HCT116 (cell line): Measurements from ENCODE around the gene CD200R1L. TPM values are rescaled to one million over a fixed set of nuclear protein-coding genes. Genes with fewer than 3 reads are reported as not detected.

Experiments used
- ATAC-seq: fragments of 200-7000 bp; cut with Tn5 transposase; 2 replicates; pipeline ENCODE4 v1.9.1; 2020; ENCODE audit warnings: mild to moderate bottlenecking, moderate library complexity
- BruUV-seq: library from RNA; stranded (reverse); fragments of 400-500 nt; replicated peaks from 2 replicates; lab custom pipeline; 2021; lab: Mats Ljungman, UMichigan
- CTCF ChIA-PET: fragments of 300-600 bp; sonication (Branson Sonifier 250); formaldehyde crosslinking; loops from one replicate; lab custom pipeline; 2021; ENCODE audit warnings: antibody characterized with exemption; lab: Charles Lee
- POLR2A ChIA-PET: fragments of 300-600, 350-600 bp; sonication (Branson Sonifier 250); formaldehyde crosslinking; loops from one replicate; lab custom pipeline; 2021; ENCODE audit warnings: antibody characterized with exemption; lab: Charles Lee
- RAD21 ChIA-PET, 2 experiments: fragments of 300-600 bp; sonication (Branson Sonifier 250); formaldehyde crosslinking; loops; one replicate each; lab custom pipeline; 2023; ENCODE audit warnings: low total read pairs in 2 of 2; ENCODE audit not compliant: uncharacterized antibody in 2 of 2, unreplicated experiment in 2 of 2, low non-redundant PET in 1 of 2; lab: Charles Lee
- DNase-seq: peaks from one replicate; pipeline ENCODE4 v3.0.0-alpha.2; 2010; ENCODE audit warnings: low read depth, low spot score
- H2AFZ ChIP-seq: fragments of 200-600 bp; shearing (Covaris generic), sonication (generic); 2 replicates; pipeline ENCODE4 v1.6.1; 2017; ENCODE audit warnings: low read depth, mixed run types, mixed read lengths, antibody characterized with exemption, low read length; ENCODE audit not compliant: poor library complexity, severe bottlenecking
- H3K27ac ChIP-seq: 2 replicates; pipeline ENCODE4 v1.5.1; 2012; ENCODE audit warnings: low read depth, low read length
- H3K27me3 ChIP-seq: fragments of 200-600 bp; sonication (generic); 2 replicates; pipeline ENCODE4 v1.6.1; 2016; ENCODE audit warnings: mixed run types, low read length, mixed read lengths; ENCODE audit not compliant: insufficient read depth
- H3K36me3 ChIP-seq, 2 experiments: fragments of 200-500 bp in 1 of 2; fragments of 200-600 bp in 1 of 2; sonication (Bioruptor generic) in 1 of 2; sonication (generic) in 1 of 2; 2 replicates each; pipeline versions ENCODE4 v1.5.1 to v1.6.1; 2014 to 2016; ENCODE audit warnings: low read length in 2 of 2, inconsistent platforms in 1 of 2, mixed read lengths in 1 of 2, mixed run types in 1 of 2; ENCODE audit not compliant: insufficient read depth in 2 of 2, control insufficient read depth in 1 of 2
- H3K4me1 ChIP-seq, 2 experiments: fragments of 200-600 bp in 1 of 2; sonication (generic) in 1 of 2; 2 replicates each; pipeline versions ENCODE4 v1.5.1 to v1.6.1; 2012 to 2017; ENCODE audit warnings: low read length in 2 of 2, inconsistent platforms in 1 of 2, mild to moderate bottlenecking in 1 of 2, mixed read lengths in 1 of 2, mixed run types in 1 of 2, moderate library complexity in 1 of 2; ENCODE audit not compliant: insufficient read depth in 2 of 2, control insufficient read depth in 1 of 2
- H3K4me2 ChIP-seq: fragments of 200-600 bp; sonication (generic); 2 replicates; pipeline ENCODE4 v1.6.1; 2017; ENCODE audit warnings: mixed run types, low read length, mixed read lengths
- H3K4me3 ChIP-seq, 2 experiments: fragments of 200-600 bp in 1 of 2; sonication (generic) in 1 of 2; replicated peaks in 1 of 2; 2 replicates each; pipeline ENCODE4 v1.5.1; 2011 to 2016; ENCODE audit warnings: low read length in 2 of 2, control low read depth in 1 of 2, low read depth in 1 of 2, mild to moderate bottlenecking in 1 of 2, mixed read lengths in 1 of 2, mixed run types in 1 of 2
- H3K79me2 ChIP-seq: fragments of 200-600 bp; sonication (generic); 2 replicates; pipeline ENCODE4 v1.6.1; 2017; ENCODE audit warnings: mild to moderate bottlenecking, mixed run types, low read length, moderate library complexity, mixed read lengths; ENCODE audit not compliant: insufficient read depth
- H3K9ac ChIP-seq: fragments of 200-600 bp; sonication (generic); 2 replicates; pipeline ENCODE4 v1.6.1; 2016; ENCODE audit warnings: low read length, mixed read lengths
- H3K9me2 ChIP-seq: fragments of 200-600 bp; sonication (generic), shearing (Covaris generic); 2 replicates; pipeline ENCODE4 v1.6.1; 2017; ENCODE audit warnings: mixed run types, mild to moderate bottlenecking, moderate library complexity; ENCODE audit not compliant: insufficient read depth
- H3K9me3 ChIP-seq, 2 experiments: fragments of 200-500 bp in 1 of 2; fragments of 200-600 bp in 1 of 2; sonication (Bioruptor generic) in 1 of 2; sonication (generic) in 1 of 2; 2 replicates each; pipeline ENCODE4 v1.6.1; 2014 to 2017; ENCODE audit warnings: low read length in 2 of 2, mixed read lengths in 2 of 2, inconsistent platforms in 1 of 2, low read depth in 1 of 2, mild to moderate bottlenecking in 1 of 2, mixed run types in 1 of 2, moderate library complexity in 1 of 2; ENCODE audit not compliant: control insufficient read depth in 1 of 2, insufficient read depth in 1 of 2
- H4K20me1 ChIP-seq: fragments of 200-600 bp; sonication (generic), shearing (Covaris generic); 2 replicates; pipeline ENCODE4 v1.6.1; 2017; ENCODE audit warnings: mixed run types, mild to moderate bottlenecking, moderate library complexity; ENCODE audit not compliant: insufficient read depth
- CBX3 ChIP-seq: IDR thresholded peaks from 2 replicates; pipeline ENCODE4 v1.6.1; 2012; ENCODE audit warnings: low read depth
- CEBPB ChIP-seq: IDR thresholded peaks from 2 replicates; pipeline ENCODE4 v1.6.1; 2012; ENCODE audit warnings: low read depth
- CTCF ChIP-seq, 3 experiments: fragments of 200-600 bp in 1 of 3; sonication (generic) in 1 of 3; IDR thresholded peaks in 2 of 3; conservative IDR thresholded peaks in 1 of 3; 2 replicates each; pipeline ENCODE4 v1.5.1; 2012 to 2017; ENCODE audit warnings: low read depth in 2 of 3, low read length in 2 of 3, antibody characterized with exemption in 1 of 3, borderline replicate concordance in 1 of 3, control low read depth in 1 of 3, mild to moderate bottlenecking in 1 of 3, mixed read lengths in 1 of 3, mixed run types in 1 of 3, moderate library complexity in 1 of 3; ENCODE audit not compliant: insufficient read depth in 1 of 3
- EGR1 ChIP-seq: IDR thresholded peaks from 2 replicates; pipeline ENCODE4 v1.6.1; 2012; ENCODE audit warnings: low read depth
- ELF1 ChIP-seq: IDR thresholded peaks from 2 replicates; pipeline ENCODE4 v1.6.1; 2012; ENCODE audit warnings: low read depth, borderline replicate concordance
- EZH2phosphoT487 ChIP-seq: fragments of 200-600 bp; IDR thresholded peaks from 2 replicates; pipeline ENCODE4 v1.6.1; 2018; ENCODE audit warnings: antibody characterized with exemption, borderline replicate concordance
- POLR2A ChIP-seq: IDR thresholded peaks from 2 replicates; pipeline ENCODE4 v1.7.0; 2011; ENCODE audit warnings: borderline replicate concordance; ENCODE audit not compliant: insufficient read depth, insufficient read length; ENCODE audit errors: extremely low read depth
- RAD21 ChIP-seq: IDR thresholded peaks from 2 replicates; pipeline ENCODE4 v1.6.1; 2012; ENCODE audit warnings: low read depth, mild to moderate bottlenecking
- REST ChIP-seq: IDR thresholded peaks from 2 replicates; pipeline ENCODE4 v1.6.1; 2012; ENCODE audit warnings: low read depth
- SIN3A ChIP-seq: IDR thresholded peaks from 2 replicates; pipeline ENCODE4 v1.6.1; 2012; ENCODE audit warnings: low read depth
- TCF7L2 ChIP-seq: IDR thresholded peaks from 2 replicates; pipeline ENCODE4 v1.7.0; 2011; ENCODE audit warnings: borderline replicate concordance, inconsistent platforms; ENCODE audit not compliant: insufficient read depth, insufficient read length; ENCODE audit errors: extremely low read depth
- intact Hi-C: fragments of 100-400 bp; cut with micrococcal nuclease; formaldehyde crosslinking; loops from 2 replicates; pipeline ENCODE4 v1.10.0; 2022
- total RNA-seq: library from RNA; stranded (reverse); gene quantifications from one replicate; pipeline ENCODE4 v1.2.1, GENCODE V29; 2021; ENCODE audit not compliant: unreplicated experiment

CD200R1L gene
- total RNA-seq, 1 experiment from 2014 or later: not detected

- BruUV-seq: no TSS peak
- H3K9me2 ChIP-seq: no peaks in the 10 kb centered on the region
- no peak overlapping the region for H3K4me3 ChIP-seq
- no peaks in the 10 kb centered on the region for H3K79me2 ChIP-seq
- H3K9me3 ChIP-seq: no peaks in the 10 kb centered on the region
- RAD21 ChIA-PET: no interaction called here
- DNase-seq: no peak
- no peaks in the 10 kb centered on the region for H3K36me3 ChIP-seq
- no peak overlapping the region for H3K9ac ChIP-seq
- intact Hi-C loops: no loop called here
- CTCF ChIA-PET: no interaction called here
- no peak for TF ChIP-seq CBX3
- TF ChIP-seq REST: no peak
- no peak for TF ChIP-seq ELF1
- no peak for TF ChIP-seq SIN3A
- TF ChIP-seq EZH2phosphoT487: no peak
- no peak for TF ChIP-seq POLR2A
- TF ChIP-seq CTCF (IDR thresholded peaks at IDR 0.05 in 2 of 3, conservative IDR thresholded peaks at IDR 0.05 in 1 of 3; ENCODE audit: borderline replicate concordance in 1 of 3, insufficient read depth in 1 of 3, low read depth in 2 of 3, low read length in 2 of 3): no peak
- no peak for TF ChIP-seq EGR1
- TF ChIP-seq TCF7L2: no peak
- no peak for TF ChIP-seq CEBPB
- TF ChIP-seq RAD21: no peak
- H3K4me2 ChIP-seq: no peak overlapping the region
- no peaks in the 10 kb centered on the region for H4K20me1 ChIP-seq
- POLR2A ChIA-PET: no interaction called here
- H3K4me1 ChIP-seq: no peaks in the 10 kb centered on the region
- no peak overlapping the region for H3K27ac ChIP-seq
- ATAC-seq: no peak
- no peaks in the 10 kb centered on the region for H3K27me3 ChIP-seq
- H2AFZ ChIP-seq: no peak overlapping the region
Observed at GRCh38 chr3:112873632-112874031, 27.0 kb upstream of the CD200R1L start.
